Activated T-helper 9 cell treated with anti-CD3 and anti-CD28 coated beads, Interleukin-2, amount 50 U/mL, for 16 hours (primary cell): ENCODE results near the gene RAET1G.
"Not testable (repeated sequence)": the region's sequence is repeated elsewhere in the genome, so short reads cannot be mapped to it uniquely, and the experiment has no call there.

Experiments
- DNase-seq: peaks from one replicate; pipeline ENCODE4 v3.0.0-alpha.2; 2020; ENCODE audit warnings: low read depth

RAET1G gene

DNA sequence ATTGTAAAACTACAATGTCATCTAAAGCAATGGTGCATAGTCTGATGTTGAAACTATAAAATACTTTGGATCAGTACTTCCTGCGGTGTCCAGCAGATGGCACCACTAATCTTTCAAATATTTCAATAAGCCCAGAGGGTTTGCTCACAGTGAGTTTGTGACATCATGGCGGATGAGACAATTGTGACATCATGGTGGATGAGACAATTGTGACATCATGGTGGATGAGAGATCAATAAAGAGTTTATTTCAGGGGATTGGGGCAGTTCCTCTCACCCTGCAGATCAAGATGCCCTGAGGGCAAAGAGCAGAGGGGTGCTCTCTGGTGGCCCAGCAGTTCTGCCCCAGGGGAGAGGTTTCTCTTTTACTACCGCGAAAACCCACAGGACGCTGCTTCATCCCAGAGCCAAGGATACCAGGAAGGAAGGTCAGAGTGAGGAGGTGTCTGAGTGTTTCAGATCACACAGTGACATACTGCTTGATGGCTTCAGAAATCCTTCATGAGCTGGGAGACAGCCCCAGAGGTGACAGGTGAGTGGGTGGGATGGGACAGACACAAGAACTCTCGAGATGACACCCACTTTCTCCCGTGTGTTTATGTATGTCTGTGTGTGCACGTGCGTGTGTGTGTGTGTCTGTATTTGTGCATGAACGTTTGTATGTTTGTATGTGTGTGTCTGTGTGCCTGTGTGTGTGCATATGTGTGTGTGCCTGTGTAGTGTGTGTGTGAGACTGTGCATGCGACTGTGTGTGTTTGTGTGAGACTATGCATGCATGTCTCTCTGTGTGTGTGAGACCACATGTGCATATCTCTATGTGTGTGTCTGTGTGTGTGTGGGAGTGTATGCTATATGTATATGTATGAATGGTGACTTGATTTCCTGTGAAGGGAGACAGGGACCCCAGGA is 11.6 kb upstream of the RAET1G start:
- DNase-seq, result peak; percentile 52

DNA sequence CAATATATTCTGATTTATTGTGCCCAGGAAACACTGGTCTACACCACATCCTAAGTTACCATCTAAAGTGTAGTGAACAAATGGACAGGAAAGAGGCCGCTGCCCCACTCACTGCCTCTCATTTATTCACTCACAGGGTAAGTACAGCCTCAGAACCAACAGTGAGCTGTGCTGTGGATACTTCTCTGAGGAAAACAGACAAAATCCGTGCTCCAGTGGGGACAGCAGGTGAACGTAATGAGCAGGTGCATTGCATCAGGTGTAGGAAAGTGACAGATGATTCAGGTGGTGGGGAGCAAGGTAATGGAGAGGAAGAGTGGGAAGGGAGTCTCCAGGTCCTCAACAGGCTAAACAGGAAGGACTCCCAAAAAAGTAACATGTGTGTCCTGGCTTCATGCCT is 10.5 kb upstream of the RAET1G start:
- no peak for DNase-seq

DNA sequence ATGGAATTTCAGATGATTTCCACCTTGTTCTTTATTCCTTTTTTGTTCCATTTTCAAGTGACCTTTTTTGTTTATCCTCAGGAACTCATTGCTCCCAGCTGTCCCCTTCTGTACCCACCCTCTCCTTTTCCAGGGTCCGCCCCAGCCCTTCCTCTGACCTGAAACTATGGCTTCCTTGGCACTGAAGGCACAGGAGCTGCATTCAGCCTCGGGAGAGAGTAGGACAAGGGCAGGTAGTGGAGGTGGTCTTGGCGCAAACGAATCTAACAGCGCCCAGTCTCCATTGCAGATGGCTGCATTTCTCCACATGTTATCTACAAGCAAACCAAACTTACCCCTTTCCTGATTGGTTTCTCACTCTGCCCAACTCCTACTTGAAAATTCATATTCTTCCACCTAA is 10.1 kb upstream of the RAET1G start:
- no peak for DNase-seq

DNA sequence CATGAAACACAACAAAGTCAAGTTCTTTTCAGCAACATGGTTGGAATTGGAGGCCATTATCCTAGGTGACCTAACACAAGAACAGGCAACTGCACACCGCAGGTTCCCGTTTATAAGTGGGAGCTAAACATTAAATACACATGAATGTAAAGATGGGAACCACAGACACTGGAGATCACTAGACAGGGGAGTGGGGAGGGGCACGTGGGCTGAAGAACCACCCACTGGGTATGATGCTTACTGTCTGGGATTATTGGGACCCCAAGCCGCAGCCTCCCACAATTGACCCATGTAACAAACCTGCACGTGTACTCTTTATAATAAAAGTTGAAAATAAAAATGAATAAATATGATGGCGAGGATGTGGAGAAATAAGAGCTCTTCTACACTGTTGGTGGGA is 8.6 kb upstream of the RAET1G start:
- DNase-seq, result no peak

- DNase-seq, result no peak
Measured at GRCh38 chr6:149929422-149929821, 6.5 kb upstream of the RAET1G start.

GRCh38 chr6:149927025-149927424 is 4.1 kb upstream of the RAET1G start:
- not testable (repeated sequence) for DNase-seq

GRCh38 chr6:149925974-149926777 is 3.3 kb upstream of the RAET1G start:
- peak; percentile 60 for DNase-seq

GRCh38 chr6:149925253-149925973 is 2.5 kb upstream of the RAET1G start:
- DNase-seq, result no peak

DNA sequence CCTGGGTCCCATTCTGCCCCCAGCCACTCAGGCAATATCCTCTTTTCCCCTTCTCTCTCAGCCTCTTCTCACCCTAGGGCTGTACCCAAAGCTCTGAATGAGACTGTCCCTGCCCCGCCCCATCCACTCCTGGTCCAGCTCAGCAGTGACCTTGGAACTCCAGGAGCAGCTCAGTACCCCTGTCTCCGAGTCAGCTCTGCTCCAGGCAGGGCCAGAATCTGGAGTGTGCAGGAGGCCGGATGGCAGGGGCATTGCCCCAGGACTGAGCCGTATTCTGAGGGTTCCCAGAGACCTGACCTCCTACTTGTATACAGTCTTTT is 2.0 kb upstream of the RAET1G start:
- DNase-seq, result no peak

DNA sequence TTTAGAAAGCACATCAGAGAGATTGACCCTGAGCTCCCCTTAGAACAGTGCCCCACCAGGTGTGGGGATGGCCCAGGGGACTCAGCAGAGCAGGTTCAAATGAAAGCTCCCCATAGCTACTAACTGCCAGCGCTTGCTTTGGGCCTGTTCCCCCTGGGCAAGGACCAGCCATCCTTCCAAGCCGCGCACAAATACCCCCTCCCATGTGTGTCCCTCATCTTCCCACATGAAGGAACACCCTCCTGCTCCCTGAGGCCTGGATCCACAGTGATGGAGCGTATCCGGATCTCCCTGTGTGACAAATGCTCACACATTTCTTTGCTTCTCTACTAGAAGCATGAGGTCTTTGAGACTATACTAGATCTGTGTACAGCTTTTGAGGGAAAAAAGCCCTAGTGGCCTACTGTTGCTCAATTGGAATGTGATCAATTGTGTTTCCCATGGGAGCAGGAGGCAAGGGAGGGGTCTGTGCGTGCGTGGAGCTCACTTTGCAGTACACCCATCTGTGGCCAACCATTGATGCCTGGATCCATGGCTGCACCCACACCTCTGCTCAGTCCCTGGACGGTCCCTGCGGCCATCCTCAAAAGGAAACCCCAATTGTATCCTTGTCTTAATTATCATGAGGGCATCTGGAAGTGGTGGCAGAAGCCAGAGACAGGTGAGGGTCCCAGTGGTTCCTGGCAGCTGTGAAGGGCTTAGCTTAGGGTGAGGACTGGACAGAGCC is 1.4 kb upstream of the RAET1G start:
- DNase-seq, result no peak

DNA sequence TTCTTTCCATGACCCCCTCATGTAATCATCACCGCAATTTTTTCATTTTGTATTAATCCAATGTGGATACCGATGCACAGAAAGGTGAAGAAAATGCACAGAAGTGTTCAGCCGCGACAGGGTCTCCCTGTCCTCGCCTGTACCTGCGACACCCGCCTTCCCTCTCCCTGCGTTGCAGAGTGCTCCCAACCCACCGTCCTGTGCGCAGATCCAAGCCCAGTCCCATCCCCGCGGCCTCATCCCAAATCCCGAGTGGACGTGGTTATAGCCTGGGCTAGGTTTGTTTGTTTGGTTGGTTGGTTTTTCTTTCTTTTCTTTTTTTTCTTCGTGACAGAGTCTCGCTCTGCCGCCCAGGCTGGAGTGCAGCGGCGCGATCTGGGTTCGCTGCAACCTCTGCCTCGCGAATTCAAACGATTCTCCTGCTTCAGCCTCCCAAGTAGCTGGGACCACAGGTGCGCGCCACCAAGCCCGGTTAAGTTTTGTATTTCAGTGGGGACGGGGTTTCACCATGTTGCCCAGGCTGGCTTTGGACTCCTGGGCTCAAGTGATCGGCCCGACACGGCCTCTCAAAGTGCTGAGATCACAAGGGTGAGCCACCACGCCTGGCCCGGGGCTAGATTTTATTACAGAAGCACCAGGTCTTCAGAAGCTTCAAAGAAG is 536 bp upstream of the RAET1G start:
- no peak for DNase-seq

DNA sequence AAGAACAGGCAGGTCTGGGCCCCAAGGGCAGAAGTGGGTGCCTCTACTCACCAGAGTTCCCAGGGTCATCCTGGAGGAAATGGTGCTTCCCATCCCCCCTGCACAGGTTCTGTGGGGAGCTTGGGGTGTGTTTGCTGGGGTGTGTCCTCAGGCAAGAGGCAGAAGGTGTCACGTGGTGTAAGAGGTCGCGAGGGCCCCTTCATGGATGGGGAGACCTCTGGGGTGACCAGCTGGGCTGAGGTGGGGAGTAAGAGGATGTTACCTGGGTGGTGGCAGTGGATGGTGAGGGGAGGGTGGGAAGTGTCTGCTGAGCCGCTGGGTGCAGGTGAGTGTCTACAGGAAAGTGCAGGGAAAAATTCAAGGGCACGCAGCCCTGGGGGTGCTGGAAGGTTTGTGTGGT is 830 bp downstream of the RAET1G start:
- not testable (repeated sequence) for DNase-seq

GRCh38 chr6:149921361-149921760 is 1.6 kb downstream of the RAET1G start:
- no peak for DNase-seq

GRCh38 chr6:149919834-149920225 is 3.1 kb downstream of the RAET1G start:
- DNase-seq, result no peak

- DNase-seq, result not testable (repeated sequence)
Measured at GRCh38 chr6:149919126-149919833, 3.6 kb downstream of the RAET1G start.

GRCh38 chr6:149918151-149918905 is 4.6 kb downstream of the RAET1G start:
- DNase-seq, result no peak

DNA sequence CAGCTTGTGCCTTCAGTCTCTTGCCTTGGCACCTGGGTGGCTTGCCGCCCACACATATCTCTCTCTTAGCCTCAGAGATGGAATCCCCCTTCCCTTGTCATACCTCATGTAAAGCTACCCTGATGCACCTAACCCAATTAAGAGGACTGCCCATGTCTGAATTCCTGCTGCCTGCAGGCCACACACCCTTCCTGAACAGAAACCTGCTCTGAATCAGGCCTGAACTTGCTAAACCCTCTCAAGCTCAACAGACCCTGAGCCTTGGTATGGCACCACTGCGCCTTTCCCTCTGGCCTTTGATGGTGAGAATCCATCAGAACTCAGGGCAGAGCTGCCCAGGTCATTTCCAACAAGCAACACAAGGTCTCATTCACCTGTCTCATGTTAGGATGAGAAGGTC is 5.2 kb downstream of the RAET1G start:
- no peak for DNase-seq

DNA sequence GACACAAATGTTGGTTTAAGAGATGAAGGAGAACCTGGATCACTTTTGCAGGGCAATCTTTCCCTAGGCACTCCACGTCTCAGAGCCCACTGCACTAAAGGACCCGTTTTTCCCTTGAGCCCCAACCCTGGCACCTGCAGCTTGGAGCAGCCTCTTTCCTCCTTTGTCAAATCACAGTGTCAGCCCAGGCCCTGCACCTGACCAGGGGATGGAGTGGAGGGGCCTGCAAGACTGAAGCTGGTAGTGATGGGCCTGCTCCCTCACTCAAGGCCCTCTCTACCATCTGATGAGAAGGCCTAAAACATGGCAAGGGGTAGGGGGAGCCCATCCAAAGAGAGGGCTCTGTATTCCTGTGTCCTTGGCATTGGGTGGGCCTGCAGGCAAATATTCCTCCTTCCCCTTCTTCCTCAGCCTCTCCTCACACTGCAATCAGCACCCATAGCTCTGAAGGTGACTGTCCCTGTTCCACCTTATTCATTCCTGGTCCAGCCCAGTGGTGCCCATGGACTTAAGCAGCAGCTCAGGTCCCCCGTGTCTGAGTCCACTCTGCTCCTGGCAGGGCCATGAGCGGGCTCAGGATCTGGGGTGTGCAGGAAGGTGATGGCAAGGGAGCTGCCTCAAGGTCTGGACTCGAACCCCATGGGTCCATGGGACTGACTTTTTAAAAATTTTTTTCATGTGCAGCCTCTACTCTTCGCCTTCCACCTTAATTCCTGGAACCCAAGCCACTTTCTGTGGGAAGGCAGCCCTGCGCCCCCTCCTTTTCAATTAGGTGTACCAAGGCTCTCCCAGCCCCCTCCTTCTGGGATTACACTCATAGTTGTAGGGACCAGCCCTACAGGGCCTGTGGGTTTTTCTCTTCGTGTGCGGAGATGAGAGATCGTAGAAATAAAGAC is 6.7 kb downstream of the RAET1G start:
- no peak for DNase-seq
